GM18508 (cell line): ENCODE measurements around the gene APC.
"Not testable (repeated sequence)": the region's sequence is repeated elsewhere in the genome, so short reads cannot be mapped to it uniquely, and the experiment has no call there.

Experiments
- ATAC-seq: cut with Tn5 transposase; IDR thresholded peaks from one replicate; pipeline ENCODE4 v1.9.1; 2021; ENCODE audit warnings: moderate number of reproducible peaks; ENCODE audit not compliant: insufficient read depth, unreplicated experiment

APC gene

DNA sequence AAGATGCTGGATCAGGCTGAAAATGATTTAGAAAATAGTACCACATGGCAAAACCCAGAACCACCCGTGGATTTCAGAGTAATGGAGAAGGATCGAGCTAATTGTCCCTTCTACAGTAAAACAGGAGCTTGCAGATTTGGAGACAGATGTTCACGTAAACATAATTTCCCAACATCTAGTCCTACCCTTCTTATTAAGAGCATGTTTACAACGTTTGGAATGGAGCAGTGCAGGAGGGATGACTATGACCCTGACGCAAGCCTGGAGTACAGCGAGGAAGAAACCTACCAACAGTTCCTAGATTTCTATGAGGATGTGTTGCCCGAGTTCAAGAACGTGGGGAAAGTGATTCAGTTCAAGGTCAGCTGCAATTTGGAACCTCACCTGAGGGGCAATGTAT is 154.4 kb downstream of the APC start:
- not testable (repeated sequence) for ATAC-seq

- ATAC-seq, result no peak
Measured at GRCh38 chr5:112892776-112893175, 155.1 kb downstream of the APC start.

DNA sequence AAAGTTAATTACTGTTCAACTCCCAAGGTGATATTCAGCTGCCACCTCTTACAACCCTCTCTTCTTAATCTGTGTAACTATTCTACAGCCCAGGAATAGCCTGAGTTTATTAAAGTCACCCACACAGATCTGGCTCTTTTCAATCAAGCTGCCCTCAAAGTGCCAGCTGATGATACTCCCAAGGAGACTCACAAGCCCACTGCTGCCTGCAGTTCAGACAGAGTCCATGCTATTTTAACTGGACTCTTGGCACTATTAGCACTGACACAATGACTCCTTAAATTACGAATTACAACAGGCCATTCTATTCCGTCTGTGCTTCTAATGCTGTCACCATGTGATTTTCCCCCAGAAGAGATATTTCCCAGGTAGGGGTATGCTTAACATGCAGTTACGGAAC is 158.0 kb downstream of the APC start:
- ATAC-seq, result no peak
